Left lung (tissue), 10 donors: ENCODE results near the gene SFSWAP. TPM values are rescaled to one million over a fixed set of nuclear protein-coding genes. Genes with fewer than 3 reads are reported as not detected.
A peak's percentile ranks its signal among the peaks of the same experiment; 100 is the strongest.

Experiments used
- ATAC-seq: fragments of 200-7000 bp; cut with Tn5 transposase; one replicate; pipeline ENCODE4 v1.9.1; 2020; ENCODE audit warnings: moderate library complexity
- DNase-seq, 4 donors: peaks; one replicate each; pipeline ENCODE4 v3.0.0-alpha.2; 2013 to 2020
- H3K27ac ChIP-seq, 2 donors: fragments of 200-600 bp; sonication (generic) in 1 of 2; one replicate each; pipeline versions ENCODE4 v1.5.0 to v1.8.0; 2020 to 2021
- H3K27me3 ChIP-seq, 2 donors: fragments of 200-600 bp; sonication (generic) in 1 of 2; one replicate each; pipeline versions ENCODE4 v1.5.0 to v1.8.0; 2020 to 2021
- H3K36me3 ChIP-seq, 2 donors: fragments of 200-600 bp; sonication (generic) in 1 of 2; one replicate each; pipeline versions ENCODE4 v1.5.0 to v1.8.0; 2020 to 2021
- H3K4me1 ChIP-seq, 2 donors: fragments of 200-600 bp; one replicate each; pipeline ENCODE4 v1.8.0; 2021
- H3K4me3 ChIP-seq, 2 donors: fragments of 200-600 bp; sonication (generic) in 1 of 2; one replicate each; pipeline versions ENCODE4 v1.5.0 to v1.8.0; 2020 to 2021; ENCODE audit warnings: mild to moderate bottlenecking in 1 of 2
- H3K9me3 ChIP-seq, 2 donors: fragments of 200-600 bp; sonication (generic) in 1 of 2; one replicate each; pipeline versions ENCODE4 v1.5.0 to v1.8.0; 2020 to 2021
- CTCF ChIP-seq, 2 donors: fragments of 200-600 bp; sonication (generic) in 1 of 2; IDR thresholded peaks; one replicate each; pipeline versions ENCODE4 v1.5.0 to v1.8.0; 2021; ENCODE audit warnings: antibody characterized with exemption in 2 of 2
- intact Hi-C, 2 donors: fragments of 100-400 bp; cut with DNase I; formaldehyde crosslinking; loops; one replicate each; pipeline versions ENCODE4 v1.11.2 to v1.14.2; 2022
- polyA plus RNA-seq, 6 donors: library from polyadenylated mRNA; unstranded; fragments of 120-200 nt; gene quantifications; one replicate each; pipeline ENCODE4 v1.2.1, GENCODE V29; 2013; ENCODE audit not compliant: insufficient read length in 6 of 6
- total RNA-seq, 2 donors: library from RNA; stranded (reverse); fragmentation: NEBNext Ultra II Directional; extraction: Animal tissue kit (Norgen Biotek cat#: 25700); gene quantifications; one replicate each; pipeline ENCODE4 v1.2.1, GENCODE V29; 2021
- donor health status: DM: no; HTN: yes; CAD: no.
- donor health status: DM: no; HTN: no; CAD: no.

The SFSWAP gene
- total and polyA plus RNA-seq, 8 donors: 26.0 to 68.8 (median 50.8) TPM

- DNase-seq: no peak
- Histone ChIP-seq H3K27ac (no peak overlapping the region), H3K27me3 (no peaks in the 10 kb centered on the region), H3K9me3 (no peaks in the 10 kb centered on the region), H3K4me1 (peaks cover 12 to 20% of the 10 kb centered on the region in 2 donors), H3K36me3 (peaks cover 0 to 73% of the 10 kb centered on the region in 2 donors), H3K4me3 (no peak overlapping the region)
- intact Hi-C loops: no loop called here
- ATAC-seq: no peak
- TF ChIP-seq CTCF (IDR thresholded peaks at IDR 0.05): no peak
These were observed 5.4 kb downstream of the SFSWAP start for GRCh38 chr12:131716282-131716681.

GRCh38 chr12:131720241-131720640 is 9.4 kb downstream of the SFSWAP start:
- Histone ChIP-seq H3K4me3 (no peak overlapping the region), H3K27me3 (no peaks in the 10 kb centered on the region), H3K27ac (no peak overlapping the region), H3K36me3 (peaks cover 0 to 97% of the 10 kb centered on the region in 2 donors), H3K9me3 (no peaks in the 10 kb centered on the region), H3K4me1 (no peaks in the 10 kb centered on the region)
- DNase-seq (no peak), ATAC-seq (no peak)
- no peak for TF ChIP-seq CTCF (IDR thresholded peaks at IDR 0.05)
- intact Hi-C loops: no loop called here

GRCh38 chr12:131720921-131721320 is 10.0 kb downstream of the SFSWAP start:
- Histone ChIP-seq H3K27ac (no peak overlapping the region), H3K36me3 (peaks cover 0 to 97% of the 10 kb centered on the region in 2 donors), H3K27me3 (no peaks in the 10 kb centered on the region), H3K4me1 (no peaks in the 10 kb centered on the region), H3K4me3 (no peak overlapping the region), H3K9me3 (no peaks in the 10 kb centered on the region)
- intact Hi-C loops: no loop called here
- no peak for TF ChIP-seq CTCF (IDR thresholded peaks at IDR 0.05)
- DNase-seq: no peak
- no peak for ATAC-seq

- Histone ChIP-seq H3K4me1 (no peaks in the 10 kb centered on the region), H3K9me3 (no peaks in the 10 kb centered on the region), H3K36me3 (peaks cover 0 to 97% of the 10 kb centered on the region in 2 donors), H3K27ac (no peak overlapping the region), H3K4me3 (no peak overlapping the region), H3K27me3 (no peaks in the 10 kb centered on the region)
- TF ChIP-seq CTCF (IDR thresholded peaks at IDR 0.05): no peak
- intact Hi-C loops: no loop called here
- peak; percentile 62 for ATAC-seq
- no peak for DNase-seq
These were observed 10.7 kb downstream of the SFSWAP start for GRCh38 chr12:131721548-131721947.

- TF ChIP-seq CTCF (IDR thresholded peaks at IDR 0.05): no peak
- no peaks in the 10 kb centered on the region for H3K9me3 ChIP-seq
- DNase-seq (no peak), ATAC-seq (no peak)
- intact Hi-C loops: no loop called here
- H3K27ac ChIP-seq: no peak overlapping the region
- H3K36me3 ChIP-seq: peaks cover 7 to 99% of the 10 kb centered on the region in 2 donors
- H3K27me3 ChIP-seq: no peaks in the 10 kb centered on the region
- H3K4me3 ChIP-seq: no peak overlapping the region
- no peaks in the 10 kb centered on the region for H3K4me1 ChIP-seq
These were observed 12.6 kb downstream of the SFSWAP start for GRCh38 chr12:131723532-131723931.
